Natural killer cell (primary cell): ENCODE results near the gene GALR2. TPM values are rescaled to one million over a fixed set of nuclear protein-coding genes. Genes with fewer than 3 reads are reported as not detected.
"Not testable (repeated sequence)": the region's sequence is repeated elsewhere in the genome, so short reads cannot be mapped to it uniquely, and the experiment has no call there.

ENCODE experiments used
- ATAC-seq, 3 donors: fragments of 150-1000 bp in 2 of 3; fragments of 200-7000 bp in 1 of 3; cut with Tn5 transposase; 1 replicate in 1 of 3; 2 replicates in 2 of 3; pipeline ENCODE4 v1.10.0; 2021; ENCODE audit warnings: mild to moderate bottlenecking in 2 of 3, moderate library complexity in 2 of 3
- DNase-seq, 2 donors: peaks; one replicate each; pipeline versions ENCODE4 v3.0.0 to v3.0.0-alpha.2; 2013 to 2021; ENCODE audit warnings: mixed read lengths in 1 of 2
- H3K27ac ChIP-seq: one replicate; pipeline ENCODE4 v1.5.1; 2013; ENCODE audit warnings: mild to moderate bottlenecking, low read length
- H3K27me3 ChIP-seq: one replicate; pipeline ENCODE4 v1.6.1; 2013; ENCODE audit warnings: low read length; ENCODE audit not compliant: control insufficient read depth, insufficient read depth
- H3K36me3 ChIP-seq: one replicate; pipeline ENCODE4 v1.6.1; 2013; ENCODE audit warnings: low read length; ENCODE audit not compliant: control insufficient read depth, insufficient read depth
- H3K4me1 ChIP-seq: one replicate; pipeline ENCODE4 v1.6.1; 2013; ENCODE audit warnings: low read length; ENCODE audit not compliant: control insufficient read depth, insufficient read depth
- H3K4me3 ChIP-seq: one replicate; pipeline ENCODE4 v1.5.1; 2013; ENCODE audit warnings: low read length
- H3K9me3 ChIP-seq: one replicate; pipeline ENCODE4 v1.6.1; 2013; ENCODE audit warnings: low read length; ENCODE audit not compliant: control insufficient read depth, insufficient read depth
- H3K27ac Mint-ChIP-seq, 2 donors: one replicate each; pipeline ENCODE4 v1.8.0; 2022; ENCODE audit warnings: mild to moderate bottlenecking in 2 of 2, mixed read lengths in 2 of 2, moderate library complexity in 1 of 2
- H3K27me3 Mint-ChIP-seq, 2 donors: one replicate each; pipeline ENCODE4 v1.8.0; 2022; ENCODE audit warnings: low read depth in 2 of 2, mixed read lengths in 2 of 2
- H3K36me3 Mint-ChIP-seq: one replicate; pipeline ENCODE4 v1.8.0; 2022; ENCODE audit warnings: mixed read lengths
- H3K4me1 Mint-ChIP-seq, 2 donors: one replicate each; pipeline ENCODE4 v1.8.0; 2022; ENCODE audit warnings: mixed read lengths in 2 of 2
- H3K4me3 Mint-ChIP-seq: one replicate; pipeline ENCODE4 v1.8.0; 2022; ENCODE audit warnings: mild to moderate bottlenecking, moderate library complexity, mixed read lengths
- H3K9me3 Mint-ChIP-seq, 2 donors: one replicate each; pipeline ENCODE4 v1.8.0; 2022; ENCODE audit warnings: mixed read lengths in 2 of 2
- CTCF ChIP-seq: fragments of 200-600 bp; IDR thresholded peaks from one replicate; pipeline ENCODE4 v1.8.0; 2022; ENCODE audit warnings: antibody characterized with exemption
- whole genome bisulfite sequencing: methylation state at CpG from one replicate; pipeline ENCODE4 v1.1.7; 2013; ENCODE audit warnings: missing lambda C conversion rate; ENCODE audit not compliant: insufficient coverage; 5-methylcytosine and 5-hydroxymethylcytosine counted together
- intact Hi-C: fragments of 100-400 bp; cut with micrococcal nuclease; formaldehyde crosslinking; loops from one replicate; pipeline ENCODE4 v1.14.2; 2022
- total RNA-seq, 4 donors: library from RNA; stranded (reverse); fragments of 120-200 nt in 1 of 4; gene quantifications; one replicate each; pipeline versions ENCODE4 v1.2.3 to v1.2.4, GENCODE V29; 2013 to 2022

GALR2 gene
- total RNA-seq, 3 donors from 2014 or later (not counting 1 experiment from before 2014, with no cell fraction given) = 0.27 to 0.53 TPM; not detected in 1

- H3K9me3 Mint-ChIP-seq = no peaks in the 10 kb centered on the region
- WGBS = 94% methylated on average over 3 of the region's 3 CpGs
- H3K27me3 ChIP-seq = no peaks in the 10 kb centered on the region
- ATAC-seq (no peak), DNase-seq (no peak)
- H3K9me3 ChIP-seq = no peaks in the 10 kb centered on the region
- no peak for TF ChIP-seq CTCF
- no peak overlapping the region for H3K4me3 ChIP-seq
- no peak overlapping the region for H3K27ac ChIP-seq
- H3K27ac Mint-ChIP-seq = peak overlapping the region; percentile 34 to 41
- H3K4me1 Mint-ChIP-seq = no peaks in the 10 kb centered on the region
- H3K4me3 Mint-ChIP-seq = no peak overlapping the region
- peaks cover 48% of the 10 kb centered on the region for H3K36me3 ChIP-seq
- no peaks in the 10 kb centered on the region for H3K27me3 Mint-ChIP-seq
- H3K4me1 ChIP-seq = no peaks in the 10 kb centered on the region
- H3K36me3 Mint-ChIP-seq = peaks cover 21% of the 10 kb centered on the region
- intact Hi-C loops = no loop called here
These were observed 36.5 kb upstream of the GALR2 start for GRCh38 chr17:76038050-76038449.

GRCh38 chr17:76039121-76039520 lies 35.5 kb upstream of the GALR2 start:
- Mint-ChIP-seq H3K9me3 (no peaks in the 10 kb centered on the region), H3K36me3 (peaks cover 28% of the 10 kb centered on the region)
- WGBS = 90% methylated on average over 6 of the region's 6 CpGs

GRCh38 chr17:76040376-76040775 lies 34.2 kb upstream of the GALR2 start:
- Histone ChIP-seq H3K4me1 (no peaks in the 10 kb centered on the region), H3K27me3 (no peaks in the 10 kb centered on the region), H3K9me3 (no peaks in the 10 kb centered on the region), H3K36me3 (peaks cover 70% of the 10 kb centered on the region), H3K27ac (no peak overlapping the region), H3K4me3 (no peak overlapping the region)
- H3K4me3 Mint-ChIP-seq = no peak overlapping the region
- ATAC-seq = no peak
- TF ChIP-seq CTCF = no peak
- H3K36me3 Mint-ChIP-seq = peaks cover 31% of the 10 kb centered on the region
- no peaks in the 10 kb centered on the region for H3K27me3 Mint-ChIP-seq
- no peaks in the 10 kb centered on the region for H3K4me1 Mint-ChIP-seq
- no peaks in the 10 kb centered on the region for H3K9me3 Mint-ChIP-seq
- intact Hi-C loops = no loop called here
- no peak overlapping the region for H3K27ac Mint-ChIP-seq
- DNase-seq = no peak
- WGBS = 94% methylated on average over 3 of the region's 6 CpGs

More at GRCh38 chr17:76039121-76039520, 35.5 kb upstream of the GALR2 start:
- Mint-ChIP-seq H3K4me1 (no peaks in the 10 kb centered on the region), H3K27me3 (no peaks in the 10 kb centered on the region), H3K4me3 (no peak overlapping the region), H3K27ac (no peak overlapping the region)
- Histone ChIP-seq H3K36me3 (peaks cover 58% of the 10 kb centered on the region), H3K4me3 (no peak overlapping the region), H3K9me3 (no peaks in the 10 kb centered on the region), H3K27me3 (no peaks in the 10 kb centered on the region), H3K27ac (no peak overlapping the region), H3K4me1 (no peaks in the 10 kb centered on the region)
- intact Hi-C loops = no loop called here
- ATAC-seq = no peak
- no peak for DNase-seq
- TF ChIP-seq CTCF = no peak

GRCh38 chr17:76042868-76043267 lies 31.7 kb upstream of the GALR2 start:
- ATAC-seq, H3K27ac ChIP-seq, H3K4me3 Mint-ChIP-seq, H3K4me1 ChIP-seq, H3K27me3 Mint-ChIP-seq, H3K27me3 ChIP-seq, H3K27ac Mint-ChIP-seq, DNase-seq, H3K9me3 Mint-ChIP-seq, H3K4me3 ChIP-seq, H3K9me3 ChIP-seq, H3K4me1 Mint-ChIP-seq, intact Hi-C loops: not testable (repeated sequence)
- WGBS = 98% methylated on average over 3 of the region's 3 CpGs
- H3K36me3 ChIP-seq = peaks cover 92% of the 10 kb centered on the region
- H3K36me3 Mint-ChIP-seq = peaks cover 35% of the 10 kb centered on the region

- H3K27ac Mint-ChIP-seq, H3K27me3 Mint-ChIP-seq, H3K9me3 Mint-ChIP-seq, H3K27me3 ChIP-seq, H3K4me1 Mint-ChIP-seq, H3K4me1 ChIP-seq, H3K4me3 ChIP-seq, intact Hi-C loops, H3K4me3 Mint-ChIP-seq, H3K9me3 ChIP-seq, ATAC-seq, H3K27ac ChIP-seq, DNase-seq: not testable (repeated sequence)
- peaks cover 38% of the 10 kb centered on the region for H3K36me3 Mint-ChIP-seq
- 96% methylated on average over 11 of the region's 11 CpGs for WGBS
- H3K36me3 ChIP-seq = peaks cover 95% of the 10 kb centered on the region
These were observed 30.0 kb upstream of the GALR2 start for GRCh38 chr17:76044475-76045007.
